ENCODE data around the gene PADI3.
A peak's percentile ranks its signal among the peaks of the same experiment; 100 is the strongest.

Gene PADI3

DNA sequence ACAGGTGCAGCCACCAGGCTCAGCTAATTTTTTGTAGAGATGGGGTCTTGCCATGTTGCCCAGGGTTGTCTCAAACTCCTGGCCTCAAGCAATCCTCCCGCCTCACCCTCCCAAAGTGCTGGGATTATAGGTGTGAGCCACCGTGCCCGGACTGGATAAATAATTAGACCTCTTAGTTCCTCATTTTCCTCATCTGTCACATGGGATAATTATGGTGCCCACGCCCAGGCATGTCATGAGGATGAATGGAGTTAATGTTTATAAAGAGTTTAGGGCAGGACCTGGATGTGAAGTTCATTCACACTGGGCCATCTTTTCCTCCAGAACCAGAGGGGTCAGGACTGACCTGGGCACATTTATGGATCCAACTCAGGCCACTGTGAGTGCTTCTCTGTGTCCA lies 23.7 kb downstream of the PADI3 start:
- DNase-seq = no peak

DNA sequence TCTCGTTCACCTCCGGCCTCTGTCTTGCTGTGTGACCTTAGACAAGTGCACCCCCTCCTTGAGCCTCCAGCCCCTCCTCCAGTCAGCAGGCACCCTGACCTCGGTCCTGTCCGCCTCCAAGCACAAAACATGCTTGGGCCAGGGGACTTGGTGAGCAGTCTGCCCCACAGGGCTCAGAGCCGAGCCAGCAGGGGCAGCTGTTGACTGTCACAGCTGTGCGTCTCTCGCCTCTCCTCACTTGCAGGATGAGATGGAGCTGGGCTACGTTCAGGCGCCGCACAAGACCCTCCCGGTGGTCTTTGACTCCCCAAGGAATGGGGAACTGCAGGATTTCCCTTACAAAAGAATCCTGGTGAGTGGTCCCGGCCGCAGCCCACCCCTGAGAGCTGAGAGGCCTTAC lies 24.2 kb downstream of the PADI3 start:
- no peak for DNase-seq

DNA sequence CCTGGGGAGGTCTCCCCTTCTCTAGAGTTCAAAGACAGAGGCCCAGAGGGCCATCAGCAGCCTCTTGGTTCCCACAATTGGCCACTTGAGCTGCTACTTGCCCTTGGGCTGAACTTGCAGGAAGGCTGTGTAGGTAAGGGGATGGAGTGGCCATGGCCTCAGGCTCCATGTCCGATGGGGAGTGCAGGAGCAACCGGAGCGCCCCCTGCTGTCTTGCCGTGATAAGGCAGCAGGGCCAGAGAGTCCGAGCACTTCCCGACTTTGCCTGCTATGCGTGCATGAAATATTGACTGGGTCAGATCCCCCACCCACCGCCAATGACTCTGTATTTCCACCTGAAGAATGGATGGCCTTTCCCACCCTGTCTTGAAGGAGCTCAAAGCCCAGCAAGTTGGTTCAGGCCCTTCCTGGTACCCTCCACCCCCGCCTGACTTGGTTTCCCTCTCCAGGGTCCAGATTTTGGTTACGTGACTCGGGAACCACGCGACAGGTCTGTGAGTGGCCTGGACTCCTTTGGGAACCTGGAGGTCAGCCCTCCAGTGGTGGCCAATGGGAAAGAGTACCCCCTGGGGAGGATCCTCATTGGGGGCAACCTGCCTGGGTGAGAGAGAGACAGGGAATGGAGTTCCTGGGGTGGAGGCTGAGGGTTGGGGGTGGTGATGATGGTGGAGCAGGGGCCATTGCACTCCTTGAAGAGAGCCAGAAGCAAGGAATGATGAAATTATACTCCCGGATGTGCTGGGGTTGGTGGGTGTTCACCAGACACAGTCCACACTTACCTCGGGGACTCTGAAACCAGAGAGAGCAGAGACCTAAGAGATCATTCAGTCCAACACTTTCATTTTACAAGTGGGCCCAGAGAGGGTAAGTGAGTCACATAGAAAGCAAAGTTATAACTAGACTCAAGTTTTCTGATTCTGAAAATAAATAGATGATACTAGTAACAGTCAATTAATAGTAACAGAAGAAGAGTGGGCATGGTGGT lies 25.6 kb downstream of the PADI3 start:
- DNase-seq = no peak

DNA sequence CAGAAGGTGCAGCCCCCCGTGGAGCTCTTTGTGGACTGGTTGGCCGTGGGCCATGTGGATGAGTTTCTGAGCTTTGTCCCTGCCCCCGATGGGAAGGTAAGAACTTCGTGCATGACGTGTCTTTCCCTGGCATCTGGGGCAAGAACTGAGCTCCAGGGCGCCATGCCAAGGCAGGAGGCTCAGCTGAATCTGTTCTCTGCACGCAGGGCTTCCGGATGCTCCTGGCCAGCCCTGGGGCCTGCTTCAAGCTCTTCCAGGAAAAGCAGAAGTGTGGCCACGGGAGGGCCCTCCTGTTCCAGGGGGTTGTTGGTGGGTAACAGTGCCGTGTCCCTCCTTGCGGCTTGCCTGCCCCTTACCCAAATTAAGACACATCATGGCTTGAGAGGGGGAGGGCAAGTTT lies 27.7 kb downstream of the PADI3 start:
- no peak for DNase-seq

DNA sequence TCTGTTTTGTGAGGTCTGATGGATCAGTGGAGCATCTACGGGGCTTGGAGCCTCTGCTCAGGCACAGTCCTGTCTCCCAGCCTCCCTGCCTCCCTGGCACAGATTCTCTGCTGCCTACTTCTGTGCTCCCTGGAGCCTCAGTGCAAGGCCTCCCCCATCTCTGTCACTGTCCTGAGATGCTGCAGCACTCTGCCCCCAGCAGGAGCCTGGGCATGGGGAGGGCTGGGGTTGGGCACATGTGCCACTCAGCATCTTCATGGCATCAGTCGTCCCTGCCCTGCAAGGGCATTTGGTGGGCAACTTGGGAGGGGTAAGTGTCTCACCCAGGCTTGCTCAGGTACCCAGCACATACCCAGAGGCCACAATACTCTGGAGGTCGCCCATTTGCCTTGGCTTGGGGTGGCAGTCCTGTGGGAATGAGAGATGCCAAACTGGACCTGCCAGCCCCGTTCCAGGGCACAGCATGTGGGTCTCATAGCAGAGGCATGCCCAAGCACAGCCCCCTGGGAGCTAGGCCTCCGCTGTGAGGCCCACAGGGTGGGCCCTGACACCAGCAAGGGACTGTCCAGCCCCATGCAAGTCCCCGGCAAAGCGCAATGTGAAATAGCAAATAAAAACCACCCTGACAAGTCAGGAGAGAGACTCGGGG lies 28.7 kb downstream of the PADI3 start:
- DNase-seq = no peak

DNA sequence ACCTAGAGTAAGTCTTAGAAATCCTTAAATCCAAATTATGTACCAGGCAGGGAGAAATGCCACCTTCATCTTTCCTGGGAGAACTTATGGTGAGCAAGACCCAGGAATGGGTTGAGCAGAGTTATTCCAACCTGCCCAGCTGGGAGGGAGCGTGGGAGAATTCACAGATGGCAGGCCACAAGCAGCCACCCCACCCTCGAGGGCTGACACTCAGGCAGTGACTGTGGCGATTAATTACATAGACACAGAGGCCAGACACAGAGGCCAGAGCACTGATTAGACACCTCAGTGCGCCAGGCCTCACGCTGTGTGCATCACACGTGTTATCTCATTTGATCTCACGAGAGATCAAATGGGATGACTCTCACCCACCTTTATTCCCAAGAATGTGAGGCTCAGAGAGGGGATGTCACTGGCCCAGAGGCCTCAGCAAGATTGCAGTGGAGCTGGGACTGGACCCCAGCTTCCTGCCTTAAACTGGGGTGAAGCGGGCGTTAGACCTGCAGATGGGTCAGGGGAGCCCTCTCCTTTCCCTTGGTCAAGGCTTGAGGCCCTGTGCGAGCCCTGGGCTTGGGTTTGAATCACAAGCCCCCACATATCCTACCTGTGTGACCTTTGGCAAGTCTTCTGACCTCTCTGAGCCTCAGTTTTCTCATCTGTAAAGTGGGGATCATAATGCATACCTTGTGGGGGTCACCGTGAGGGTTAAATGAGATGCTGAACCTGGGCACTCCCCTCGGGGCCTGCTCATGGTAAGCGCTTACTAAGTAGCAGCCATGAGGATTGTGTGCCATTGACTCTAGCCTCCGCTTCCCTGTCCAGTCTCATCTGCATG lies 30.3 kb downstream of the PADI3 start:
- peak; percentile 13 for DNase-seq

DNA sequence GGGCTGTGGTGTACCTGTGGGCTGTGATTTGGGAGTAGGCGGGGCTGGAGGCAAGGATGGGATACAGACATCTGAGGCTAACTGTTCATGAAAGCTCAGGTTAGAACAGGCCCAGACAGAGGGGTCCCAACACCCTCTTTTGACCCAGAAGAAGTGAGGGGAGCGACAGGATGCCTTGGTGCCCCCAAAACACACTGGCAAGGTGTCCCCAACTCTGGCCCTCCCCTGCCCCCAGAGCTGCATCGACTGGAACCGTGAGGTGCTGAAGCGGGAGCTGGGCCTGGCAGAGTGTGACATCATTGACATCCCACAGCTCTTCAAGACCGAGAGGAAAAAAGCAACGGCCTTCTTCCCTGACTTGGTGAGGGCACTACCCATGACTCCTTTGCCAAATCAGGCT lies 31.5 kb downstream of the PADI3 start:
- no peak for DNase-seq

DNA sequence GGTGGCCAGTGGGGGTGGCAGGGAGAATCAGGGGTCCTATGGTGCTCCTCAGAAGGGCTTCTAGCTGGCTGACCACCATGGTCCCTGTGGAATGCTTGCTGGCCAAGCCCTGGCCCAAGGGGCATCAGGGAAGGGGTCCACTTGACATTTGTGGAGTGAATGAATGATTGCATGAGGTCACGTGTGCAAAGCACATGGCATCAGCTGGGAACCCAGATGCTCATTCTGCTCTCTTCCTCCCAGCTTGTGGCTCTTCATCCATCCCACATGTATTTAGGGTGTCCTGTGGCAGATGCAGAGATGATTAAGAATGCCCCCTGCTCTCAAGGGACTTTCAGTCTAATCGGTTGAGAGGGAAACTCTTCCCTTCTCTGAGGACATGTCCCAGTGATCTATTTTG lies 32.0 kb downstream of the PADI3 start:
- no peak for DNase-seq

DNA sequence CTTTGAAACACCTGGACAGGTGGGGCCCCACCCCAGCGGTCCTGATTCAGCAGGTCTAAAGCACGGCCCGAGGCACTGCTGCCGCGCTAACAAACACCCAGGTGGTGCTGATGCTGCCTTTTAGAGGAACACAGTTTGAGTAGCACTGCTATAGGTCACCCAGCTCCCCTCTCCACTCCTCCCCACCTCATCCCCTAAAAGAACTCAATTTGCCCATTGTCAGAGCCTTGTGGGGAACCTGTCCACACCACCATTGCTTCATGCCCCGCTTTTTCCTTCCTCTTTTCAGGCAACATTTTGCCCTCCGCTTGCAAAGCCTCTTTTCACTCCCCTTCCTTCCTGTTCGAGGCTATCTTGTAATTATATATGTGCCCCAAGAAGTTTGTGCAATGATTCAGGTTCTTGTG lies 32.9 kb downstream of the PADI3 start:
- DNase-seq = no peak

DNA sequence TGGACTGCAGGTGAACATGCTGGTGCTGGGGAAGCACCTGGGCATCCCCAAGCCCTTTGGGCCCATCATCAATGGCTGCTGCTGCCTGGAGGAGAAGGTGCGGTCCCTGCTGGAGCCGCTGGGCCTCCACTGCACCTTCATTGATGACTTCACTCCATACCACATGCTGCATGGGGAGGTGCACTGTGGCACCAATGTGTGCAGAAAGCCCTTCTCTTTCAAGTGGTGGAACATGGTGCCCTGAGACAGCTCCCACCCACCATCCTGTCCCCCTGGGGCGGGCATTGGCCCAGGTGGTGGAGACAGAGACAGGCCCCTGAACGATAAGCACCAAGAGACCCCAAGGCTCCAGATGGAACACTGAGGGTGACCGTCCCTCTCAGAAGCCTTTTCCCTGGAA lies 33.9 kb downstream of the PADI3 start:
- DNase-seq = no peak

DNA sequence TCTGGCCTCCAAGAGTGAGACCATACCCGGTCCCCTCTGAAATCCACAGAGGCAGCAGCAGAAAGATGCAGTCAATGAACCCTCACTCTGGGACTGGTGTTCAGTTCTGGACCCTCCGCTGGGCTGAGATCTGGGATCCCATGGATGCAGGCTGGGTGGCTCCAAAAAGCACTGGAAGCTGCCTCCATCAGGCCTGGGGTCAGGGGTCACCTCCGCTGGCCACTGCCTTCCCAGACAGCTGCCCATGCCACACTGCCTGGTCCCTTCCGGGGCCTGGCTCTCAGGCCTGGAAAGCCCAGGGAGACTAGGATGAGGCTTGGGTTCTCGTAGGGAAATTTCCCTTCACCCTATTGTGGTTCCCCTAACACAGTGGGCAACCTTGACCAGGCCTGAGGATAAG lies 37.7 kb downstream of the PADI3 start:
- DNase-seq = no peak

DNA sequence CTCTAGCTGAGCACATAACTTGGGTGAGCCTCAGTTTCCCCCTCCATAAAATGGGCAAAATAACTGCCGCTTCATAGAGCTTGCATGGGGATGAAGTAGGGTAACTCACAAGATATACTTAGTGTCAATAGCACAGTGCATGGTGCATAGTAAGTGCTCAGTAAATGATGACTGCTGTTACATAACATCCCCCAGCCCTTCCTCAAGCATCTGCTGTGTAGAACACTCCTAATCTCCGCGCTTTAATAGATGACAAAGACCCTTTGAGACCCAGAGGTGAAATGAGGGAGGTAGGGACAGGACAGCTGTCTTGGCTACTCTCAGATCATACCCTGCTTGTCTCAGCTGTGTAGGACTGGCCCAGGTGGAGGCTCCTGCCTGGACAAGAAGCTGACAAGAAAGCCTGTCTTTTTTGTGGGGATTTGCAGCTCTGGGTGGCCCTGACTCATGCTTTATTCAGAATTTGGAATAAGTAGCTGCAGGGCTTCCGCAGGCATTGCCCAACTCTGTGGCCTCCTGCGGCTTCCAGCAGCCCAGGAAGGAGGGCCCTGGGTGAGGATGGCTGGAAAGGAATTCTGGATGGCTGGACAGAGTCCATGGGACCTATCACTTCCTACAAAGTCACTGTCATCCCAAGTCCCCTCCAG lies 38.4 kb downstream of the PADI3 start:
- DNase-seq = no peak

DNA sequence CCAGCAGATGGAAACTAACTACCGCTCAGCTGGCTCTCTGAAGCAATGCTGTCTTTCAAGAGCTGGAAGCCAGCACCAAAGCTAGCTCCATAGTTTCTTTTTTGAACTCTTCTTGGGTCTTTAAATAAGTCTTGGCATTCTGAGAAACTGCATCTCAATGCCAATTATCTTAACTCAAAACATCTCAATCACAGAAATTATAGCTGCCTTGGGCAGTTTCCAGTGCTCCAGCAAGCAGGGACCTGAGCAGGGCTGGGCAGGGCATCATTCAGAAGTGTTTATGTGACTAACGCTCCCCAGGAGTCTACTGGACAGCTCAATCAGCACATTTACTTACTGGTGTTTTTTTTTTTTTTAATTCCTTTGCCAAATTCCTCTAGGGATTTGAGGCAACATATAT lies 40.8 kb downstream of the PADI3 start:
- no peak for DNase-seq

DNA sequence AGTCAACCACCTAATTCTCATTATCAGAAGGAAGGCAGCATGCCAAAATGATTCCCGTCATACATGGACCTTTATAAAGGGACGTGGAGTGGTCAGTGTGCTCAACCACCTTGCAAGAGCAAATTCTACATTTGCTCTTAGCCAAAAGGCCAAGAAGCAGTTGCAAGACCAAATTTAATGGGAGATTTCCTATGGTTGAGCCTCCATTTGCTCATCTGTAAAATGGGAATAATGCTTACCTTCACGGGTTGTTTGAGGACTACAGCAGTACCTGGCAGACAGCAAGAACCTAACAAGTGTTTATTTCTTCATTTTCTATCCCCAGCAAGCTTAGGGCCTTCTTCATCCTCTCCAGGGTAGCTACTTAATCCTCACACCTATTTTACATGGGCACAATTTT lies 41.7 kb downstream of the PADI3 start:
- DNase-seq = no peak

DNA sequence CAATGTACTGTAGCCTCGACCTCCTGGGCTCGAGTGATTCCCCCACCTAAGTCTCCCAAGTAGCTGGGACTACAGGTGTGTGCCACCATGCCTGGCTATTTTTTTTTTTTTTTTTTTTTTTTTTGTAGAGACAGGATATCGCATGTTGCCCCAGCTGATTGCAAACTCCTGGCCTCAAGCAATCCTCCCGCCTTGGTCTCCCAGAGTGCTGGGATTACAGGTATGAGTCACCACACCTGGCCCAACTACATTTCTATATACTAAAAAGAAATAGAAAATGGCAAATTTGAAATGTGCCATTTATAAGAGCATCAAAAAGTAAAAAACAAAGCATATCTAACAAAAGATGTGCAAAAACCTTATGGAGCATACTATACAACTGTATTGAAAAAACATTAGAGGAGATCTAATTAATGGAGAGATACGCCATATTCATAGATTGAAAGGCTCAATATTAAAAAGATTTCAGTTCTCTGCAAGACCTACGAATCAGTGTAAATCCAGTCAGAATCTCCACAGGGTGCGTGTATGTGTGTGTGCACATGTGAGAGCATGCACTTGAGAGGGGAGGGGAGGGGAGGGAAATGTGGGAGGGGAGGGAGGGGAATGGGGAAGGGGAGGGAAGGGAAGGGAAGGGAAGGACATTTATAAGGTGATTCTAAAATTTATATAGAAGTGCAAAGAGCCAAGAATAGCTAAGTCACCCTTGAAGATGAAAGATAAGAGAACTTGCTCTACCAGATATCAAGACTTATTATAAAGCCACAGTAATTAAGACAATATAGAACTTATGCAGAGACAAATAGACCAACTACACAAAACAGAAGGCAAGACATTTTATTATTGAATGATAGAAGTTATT lies 43.6 kb downstream of the PADI3 start:
- DNase-seq = no peak

DNA sequence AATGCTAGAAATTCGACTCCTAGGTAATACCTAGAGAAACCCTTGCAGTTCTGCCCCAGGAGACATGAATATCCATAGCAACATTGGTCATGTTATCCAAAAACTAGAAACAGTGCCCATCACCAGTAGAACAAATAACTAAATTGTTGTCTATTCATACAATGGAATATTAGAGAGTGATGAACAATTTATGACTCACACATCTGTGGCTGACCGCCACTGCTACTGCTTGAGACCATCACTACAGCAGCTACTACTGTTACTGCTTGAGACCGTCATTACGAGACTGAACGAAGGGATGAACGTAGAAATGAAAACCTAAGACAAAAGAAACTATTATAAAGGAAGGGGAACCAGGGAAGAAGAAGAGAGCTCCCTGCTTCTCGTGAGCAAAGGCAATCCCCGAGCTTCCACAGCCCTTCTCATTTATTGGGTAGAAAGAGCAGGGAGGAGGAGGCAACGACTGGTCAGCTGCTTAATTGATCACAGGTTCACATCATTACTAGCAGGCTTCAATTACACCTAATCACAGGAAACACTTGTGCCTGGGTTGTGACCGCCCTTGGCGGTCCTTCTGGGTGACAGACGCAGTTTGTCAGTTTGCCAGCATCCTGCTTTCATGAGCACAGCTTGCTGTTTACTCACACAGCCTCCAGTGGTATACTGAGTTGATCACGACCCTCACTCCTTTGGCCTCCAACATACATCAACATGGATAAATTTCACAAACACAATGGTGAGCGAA lies 45.0 kb downstream of the PADI3 start:
- no peak for DNase-seq

DNA sequence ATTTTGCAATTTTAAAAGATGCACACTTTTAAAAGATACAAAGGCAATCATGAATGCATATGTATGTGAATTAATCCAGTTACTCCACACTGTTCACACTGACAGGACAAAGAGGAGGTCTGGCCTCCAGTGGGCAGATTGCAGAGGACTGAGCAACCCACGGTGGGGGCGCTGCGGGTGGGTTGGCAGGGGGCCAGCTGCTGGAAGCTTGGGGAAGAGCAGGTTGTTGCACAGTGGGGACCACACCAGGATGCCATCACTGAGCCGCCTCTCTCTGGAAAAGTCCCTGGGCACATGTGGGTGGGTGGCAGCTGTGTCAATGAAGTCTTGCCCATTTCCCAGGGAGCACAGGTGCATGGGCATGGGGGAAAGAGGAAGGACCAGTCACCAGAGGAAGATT lies 46.4 kb downstream of the PADI3 start:
- no peak for DNase-seq

DNA sequence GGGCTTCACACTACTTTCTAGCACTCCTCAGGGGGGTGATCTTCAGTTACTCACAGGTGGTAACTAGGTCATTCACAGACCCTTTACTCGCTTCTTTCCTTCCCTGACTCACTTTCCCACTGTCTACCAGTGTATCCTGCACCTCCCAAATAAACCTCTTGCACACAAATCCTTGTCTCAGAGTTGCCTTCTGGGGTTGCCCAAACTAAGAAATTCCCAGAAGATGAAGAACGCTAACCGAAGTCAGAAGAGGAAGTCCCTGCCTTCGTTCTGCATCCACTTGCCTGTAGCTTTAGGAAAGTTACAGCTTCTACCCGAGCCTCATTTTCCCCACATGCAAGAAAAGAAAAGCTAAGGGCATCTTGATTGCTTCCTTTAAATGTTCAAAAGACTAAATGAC lies 47.2 kb downstream of the PADI3 start:
- no peak for DNase-seq

DNA sequence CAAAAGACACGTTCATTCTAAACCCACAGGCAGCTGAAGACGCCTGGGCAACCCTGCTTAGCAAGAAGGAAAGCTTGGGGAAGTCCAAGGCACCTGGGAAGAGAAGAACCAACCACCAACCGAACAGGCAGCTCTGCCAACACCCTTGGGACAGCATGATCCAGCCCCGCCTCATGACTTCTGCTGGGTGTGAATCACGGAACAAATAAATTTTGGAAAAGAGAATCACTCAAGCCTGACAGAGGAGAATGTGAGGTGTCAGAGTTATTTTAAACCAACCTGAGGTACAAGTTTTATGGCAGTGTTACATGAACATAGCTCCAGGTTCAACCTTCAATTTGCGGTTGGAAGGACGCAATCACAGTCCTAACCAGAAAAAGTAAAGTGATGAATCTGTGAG lies 49.1 kb downstream of the PADI3 start:
- no peak for DNase-seq

DNA sequence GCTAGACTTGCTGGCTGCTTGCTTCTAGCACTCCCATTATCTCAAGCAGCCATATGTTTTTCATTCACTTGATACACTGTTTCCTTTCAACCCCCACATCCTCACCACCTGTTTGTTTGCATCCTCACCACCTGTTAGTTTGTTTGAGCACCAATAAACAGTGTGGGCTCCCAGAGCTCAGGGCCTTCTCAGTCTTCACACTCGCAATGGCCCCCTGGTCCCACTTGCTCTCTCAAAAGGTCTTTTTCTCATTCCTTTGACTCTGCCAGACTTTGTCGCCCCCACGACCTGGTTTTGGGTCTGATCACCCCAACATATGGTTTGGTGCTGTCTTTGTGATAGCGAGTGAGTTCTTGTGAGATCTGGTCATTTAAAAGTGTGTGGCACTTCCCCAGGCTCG lies 52.9 kb downstream of the PADI3 start:
- DNase-seq = no peak

All from right kidney (tissue), 1 donor.